Measurements from ENCODE around the gene MPP4. TPM values are rescaled to one million over a fixed set of nuclear protein-coding genes. Genes with fewer than 3 reads are reported as not detected.

MPP4 gene
- total and polyA plus RNA-seq, 7 donors: 0.06 to 0.34 (median 0.17) TPM; not detected in 2

- no peaks in the 10 kb centered on the region for H3K4me1 ChIP-seq
- DNase-seq (no peak), ATAC-seq (no peak)
- H3K27me3 ChIP-seq (ENCODE audit: insufficient read depth in 3 of 3, low read length in 2 of 3): no peaks in the 10 kb centered on the region
- intact Hi-C loops (cut with DNase I): no loop called here
- H3K9me3 ChIP-seq: no peaks in the 10 kb centered on the region
- no peak overlapping the region for H3K4me3 ChIP-seq
- TF ChIP-seq CTCF (IDR thresholded peaks at IDR 0.05): no peak
- 82 to 97% (median 87%) methylated on average over 1 of the region's 1 CpG for WGBS, 3 donors
- no peaks in the 10 kb centered on the region for H3K36me3 ChIP-seq (ENCODE audit: insufficient read depth in 1 of 2, low read depth in 1 of 2)
- H3K27ac ChIP-seq: no peak overlapping the region
Observed at GRCh38 chr2:201669865-201670264, 28.6 kb downstream of the MPP4 start.

- no peak for TF ChIP-seq CTCF (IDR thresholded peaks at IDR 0.05)
- Histone ChIP-seq H3K4me1 (no peaks in the 10 kb centered on the region), H3K36me3 (ENCODE audit: insufficient read depth in 1 of 2, low read depth in 1 of 2) (no peaks in the 10 kb centered on the region), H3K4me3 (no peak overlapping the region), H3K27ac (no peak overlapping the region), H3K27me3 (ENCODE audit: insufficient read depth in 3 of 3, low read length in 2 of 3) (no peaks in the 10 kb centered on the region), H3K9me3 (no peaks in the 10 kb centered on the region)
- ATAC-seq: no peak
- intact Hi-C loops (cut with DNase I): no loop called here
- 48 to 73% (median 59%) methylated on average over 3 of the region's 3 CpGs for WGBS, 3 donors
- DNase-seq: no peak
Observed at GRCh38 chr2:201668402-201668910, 30.0 kb downstream of the MPP4 start.

- Histone ChIP-seq H3K4me1 (no peaks in the 10 kb centered on the region), H3K4me3 (no peak overlapping the region), H3K9me3 (no peaks in the 10 kb centered on the region), H3K27ac (no peak overlapping the region), H3K36me3 (ENCODE audit: insufficient read depth in 1 of 2, low read depth in 1 of 2) (no peaks in the 10 kb centered on the region), H3K27me3 (ENCODE audit: insufficient read depth in 3 of 3, low read length in 2 of 3) (no peaks in the 10 kb centered on the region)
- no peak for TF ChIP-seq CTCF (IDR thresholded peaks at IDR 0.05)
- 72 to 80% (median 75%) methylated on average over 8 of the region's 8 CpGs for WGBS, 3 donors
- intact Hi-C loops (cut with DNase I): no loop called here
- ATAC-seq (no peak), DNase-seq (no peak)
Observed at GRCh38 chr2:201664334-201664733, 34.1 kb downstream of the MPP4 start.

GRCh38 chr2:201661366-201661765, 37.1 kb downstream of the MPP4 start:
- DNase-seq: no peak
- Histone ChIP-seq H3K27ac (no peak overlapping the region), H3K4me3 (no peak overlapping the region), H3K4me1 (no peaks in the 10 kb centered on the region), H3K9me3 (no peaks in the 10 kb centered on the region), H3K36me3 (ENCODE audit: insufficient read depth in 1 of 2, low read depth in 1 of 2) (no peaks in the 10 kb centered on the region), H3K27me3 (ENCODE audit: insufficient read depth in 3 of 3, low read length in 2 of 3) (no peaks in the 10 kb centered on the region)
- WGBS, 3 donors: 45 to 52% (median 49%) methylated on average over 5 of the region's 5 CpGs
- TF ChIP-seq CTCF (IDR thresholded peaks at IDR 0.05): no peak
- intact Hi-C loops (cut with DNase I): no loop called here
- ATAC-seq: no peak

GRCh38 chr2:201660293-201660895, 38.0 kb downstream of the MPP4 start:
- Histone ChIP-seq H3K4me1 (no peaks in the 10 kb centered on the region), H3K9me3 (no peaks in the 10 kb centered on the region), H3K36me3 (ENCODE audit: insufficient read depth in 1 of 2, low read depth in 1 of 2) (no peaks in the 10 kb centered on the region), H3K27me3 (ENCODE audit: insufficient read depth in 3 of 3, low read length in 2 of 3) (no peaks in the 10 kb centered on the region), H3K27ac (no peak overlapping the region), H3K4me3 (no peak overlapping the region)
- intact Hi-C loops (cut with DNase I): no loop called here
- DNase-seq (no peak), ATAC-seq (no peak)
- 68 to 72% (median 72%) methylated on average over 5 of the region's 5 CpGs for WGBS, 3 donors
- no peak for TF ChIP-seq CTCF (IDR thresholded peaks at IDR 0.05)

All from psoas muscle (tissue), 8 donors.